Measurements from ENCODE around the gene DNMBP. TPM values are rescaled to one million over a fixed set of nuclear protein-coding genes. Genes with fewer than 3 reads are reported as not detected.

DNMBP gene
- total and polyA plus RNA-seq, 2 donors (not counting 3 experiments of a cell fraction or from before 2014, with no cell fraction given), result 32.0 to 53.4 TPM

DNA sequence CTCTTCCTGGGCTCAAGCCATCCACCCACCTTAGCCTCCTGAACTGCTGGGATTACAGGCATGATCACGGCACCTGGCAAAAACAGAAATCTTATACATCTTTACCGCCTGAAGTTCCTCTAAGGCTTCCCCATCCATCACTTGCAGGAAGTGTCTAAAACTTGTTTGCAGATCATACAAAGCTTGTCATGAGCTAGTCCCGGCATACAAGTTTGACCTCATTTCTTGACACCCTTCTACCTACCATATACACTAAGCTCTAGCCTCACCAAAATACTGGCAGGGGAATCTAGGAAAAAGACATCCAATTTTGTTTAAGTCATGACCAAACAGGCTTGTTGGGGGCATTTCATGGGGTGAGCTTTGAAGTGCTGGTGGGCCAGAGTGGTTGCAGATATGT is 14.5 kb downstream of the DNMBP start:
- no peak overlapping the region for H3K4me3 ChIP-seq (replicated peaks in 1 of 3; ENCODE audit: insufficient read depth in 1 of 3, low read depth in 1 of 3, low read length in 3 of 3)
- TF ChIP-seq FOS (IDR thresholded peaks at IDR 0.05; ENCODE audit: borderline replicate concordance, insufficient read depth, low read length) (no peak), GATA2 (IDR thresholded peaks at IDR 0.05; ENCODE audit: insufficient read depth, insufficient read length, low read depth, low read length) (no peak), MYC (IDR thresholded peaks at IDR 0.05; ENCODE audit: low read depth, low read length) (no peak), JUN (IDR thresholded peaks at IDR 0.05; ENCODE audit: borderline replicate concordance, insufficient read depth, insufficient read length, low read depth) (no peak), EZH2 (IDR thresholded peaks at IDR 0.05; ENCODE audit: borderline replicate concordance, low read depth, low read length, severe bottlenecking) (no peak), POLR2AphosphoS5 (IDR thresholded peaks at IDR 0.05; ENCODE audit: insufficient read depth, low read depth, low read length) (no peak), POLR2A (IDR thresholded peaks at IDR 0.05; ENCODE audit: low read depth, low read length) (no peak)
- TF ChIP-seq, protein P1, sequence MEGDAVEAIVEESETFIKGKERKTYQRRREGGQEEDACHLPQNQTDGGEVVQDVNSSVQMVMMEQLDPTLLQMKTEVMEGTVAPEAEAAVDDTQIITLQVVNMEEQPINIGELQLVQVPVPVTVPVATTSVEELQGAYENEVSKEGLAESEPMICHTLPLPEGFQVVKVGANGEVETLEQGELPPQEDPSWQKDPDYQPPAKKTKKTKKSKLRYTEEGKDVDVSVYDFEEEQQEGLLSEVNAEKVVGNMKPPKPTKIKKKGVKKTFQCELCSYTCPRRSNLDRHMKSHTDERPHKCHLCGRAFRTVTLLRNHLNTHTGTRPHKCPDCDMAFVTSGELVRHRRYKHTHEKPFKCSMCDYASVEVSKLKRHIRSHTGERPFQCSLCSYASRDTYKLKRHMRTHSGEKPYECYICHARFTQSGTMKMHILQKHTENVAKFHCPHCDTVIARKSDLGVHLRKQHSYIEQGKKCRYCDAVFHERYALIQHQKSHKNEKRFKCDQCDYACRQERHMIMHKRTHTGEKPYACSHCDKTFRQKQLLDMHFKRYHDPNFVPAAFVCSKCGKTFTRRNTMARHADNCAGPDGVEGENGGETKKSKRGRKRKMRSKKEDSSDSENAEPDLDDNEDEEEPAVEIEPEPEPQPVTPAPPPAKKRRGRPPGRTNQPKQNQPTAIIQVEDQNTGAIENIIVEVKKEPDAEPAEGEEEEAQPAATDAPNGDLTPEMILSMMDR (IDR thresholded peaks at IDR 0.05; ENCODE audit: extremely low read depth in 1 of 2, insufficient read depth in 1 of 2, low read depth in 1 of 2, low read length in 2 of 2), result no peak
- TF ChIP-seq, protein P2, sequence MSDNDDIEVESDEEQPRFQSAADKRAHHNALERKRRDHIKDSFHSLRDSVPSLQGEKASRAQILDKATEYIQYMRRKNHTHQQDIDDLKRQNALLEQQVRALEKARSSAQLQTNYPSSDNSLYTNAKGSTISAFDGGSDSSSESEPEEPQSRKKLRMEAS (IDR thresholded peaks at IDR 0.05; ENCODE audit: insufficient read depth, insufficient read length), result no peak
- FAIRE-seq (no peak), DNase-seq (ENCODE audit: low read depth, low spot score) (no peak)
- H3K27me3 ChIP-seq (ENCODE audit: control insufficient read depth in 2 of 2, insufficient read depth in 2 of 2, low read length in 2 of 2), result no peaks in the 10 kb centered on the region
- dilution Hi-C loops (cut with MboI; ENCODE audit: extremely low pct_ligation_motif_present, low sequenced_read_pairs) (no loop called here), intact Hi-C loops (cut with micrococcal nuclease) (no loop called here)
- H2AFZ ChIP-seq (ENCODE audit: low read depth, low read length), result no peak overlapping the region
- H3K4me1 ChIP-seq (ENCODE audit: control insufficient read depth, extremely low read depth, insufficient read depth, low read length), result peaks cover 40% of the 10 kb centered on the region
- no peak overlapping the region for H3K4me2 ChIP-seq (ENCODE audit: insufficient read depth, low read length)
- no peak overlapping the region for H3K9ac ChIP-seq (replicated peaks; ENCODE audit: extremely low read depth, insufficient read depth, low read length)
- H3K9me1 ChIP-seq (replicated peaks; ENCODE audit: control insufficient read depth, extremely low read depth, insufficient read depth, low read length), result no peaks in the 10 kb centered on the region
- no TSS peak for BruUV-seq (replicated peaks)
- peaks cover 11% of the 10 kb centered on the region for H4K20me1 ChIP-seq (replicated peaks; ENCODE audit: control insufficient read depth, extremely low read depth, insufficient read depth, low read length)
- peaks cover 97% of the 10 kb centered on the region for H3K79me2 ChIP-seq (ENCODE audit: control insufficient read depth, insufficient read depth, low read length)
- H3K9me3 ChIP-seq (replicated peaks; ENCODE audit: control insufficient read depth, insufficient read depth, low read length), result no peaks in the 10 kb centered on the region
- ChIA-PET POLR2A (no interaction called here), CTCF (interaction anchor here (1.2 to 4.1 kb wide), 8 partner anchors 8 to 54 kb away, joined by 3 to 29 read pairs (median 6); partner anchors contain the start of gene DNMBP)
- H3K27ac ChIP-seq (ENCODE audit: insufficient read depth, low read depth, low read length), result peak overlapping the region; percentile 20
- H3K36me3 ChIP-seq (ENCODE audit: control insufficient read depth in 2 of 2, extremely low read depth in 1 of 2, insufficient read depth in 2 of 2, low read length in 2 of 2), result peaks cover 0 to 12% of the 10 kb centered on the region in 2 experiments

All from endothelial cell of umbilical vein (primary cell).